ENCODE data around the gene SPAG7.

The SPAG7 gene

DNA sequence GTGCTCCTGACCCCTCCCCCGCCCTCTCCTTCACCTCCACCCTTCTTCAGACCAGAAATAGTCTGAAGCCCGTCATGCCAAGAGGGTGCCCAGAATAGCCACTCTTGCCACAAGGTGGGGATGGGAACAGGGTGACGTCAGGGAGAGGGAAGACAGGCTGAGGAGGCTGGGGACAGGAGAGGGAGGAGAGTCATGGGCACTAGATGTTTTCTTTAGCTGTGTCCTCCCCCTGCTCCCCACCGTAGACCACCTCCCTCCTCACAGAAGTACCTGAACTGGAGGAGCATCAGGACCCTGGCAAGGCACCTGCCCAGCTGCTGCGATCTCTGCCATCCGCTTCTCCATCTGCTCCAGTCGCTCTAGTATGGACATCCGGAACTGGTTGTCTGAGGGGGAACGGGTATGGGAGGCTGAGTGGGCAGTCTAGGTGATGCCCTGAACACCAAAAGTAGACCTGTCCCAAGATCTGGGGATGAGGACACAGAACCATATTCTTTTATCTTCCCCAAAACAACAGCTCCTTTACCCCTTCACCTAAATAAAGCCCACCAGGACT lies 6.6 kb upstream of the SPAG7 start:
- DNase-seq, result no peak

DNA sequence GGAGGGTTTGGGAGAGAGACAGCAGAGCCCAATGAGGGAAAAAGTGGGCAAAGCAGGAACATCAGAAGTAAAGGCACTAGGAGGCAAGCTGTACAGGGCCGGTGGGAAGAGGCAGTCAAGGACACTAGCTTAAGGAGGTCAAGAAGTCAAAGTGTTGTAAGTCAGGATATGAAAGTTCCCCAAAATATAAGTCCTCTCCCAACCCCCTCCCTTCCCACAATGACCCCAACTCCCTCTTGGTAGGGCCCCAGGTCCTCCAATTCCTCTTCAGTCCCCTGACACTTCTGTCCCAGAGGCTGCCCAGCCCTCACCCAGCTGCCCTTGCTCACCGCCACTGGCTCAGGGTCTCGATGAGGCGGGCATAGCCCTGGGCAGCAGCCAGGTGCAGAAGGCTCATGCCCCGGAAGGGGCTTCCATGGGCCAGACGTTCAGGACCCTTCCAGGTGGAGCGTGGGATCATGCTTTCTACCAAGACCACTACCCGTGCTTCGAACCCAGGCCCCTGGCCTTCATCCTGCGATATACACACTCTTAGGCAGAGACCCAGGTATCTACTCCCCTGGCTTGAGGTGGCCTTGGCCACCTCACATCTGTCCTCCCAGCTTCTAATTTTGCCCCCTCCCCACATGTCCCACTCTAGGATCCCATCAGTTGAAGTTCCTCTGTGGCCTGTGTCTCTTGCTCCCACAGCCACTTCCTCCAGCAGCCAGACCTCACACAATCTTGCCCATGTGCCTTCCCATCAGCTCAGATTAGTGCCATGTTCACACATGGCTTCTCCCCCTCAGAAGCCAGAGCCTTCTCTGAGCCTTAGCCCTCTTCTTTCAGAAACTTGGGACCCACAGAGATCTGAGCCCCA lies 5.9 kb upstream of the SPAG7 start:
- no peak for DNase-seq

DNA sequence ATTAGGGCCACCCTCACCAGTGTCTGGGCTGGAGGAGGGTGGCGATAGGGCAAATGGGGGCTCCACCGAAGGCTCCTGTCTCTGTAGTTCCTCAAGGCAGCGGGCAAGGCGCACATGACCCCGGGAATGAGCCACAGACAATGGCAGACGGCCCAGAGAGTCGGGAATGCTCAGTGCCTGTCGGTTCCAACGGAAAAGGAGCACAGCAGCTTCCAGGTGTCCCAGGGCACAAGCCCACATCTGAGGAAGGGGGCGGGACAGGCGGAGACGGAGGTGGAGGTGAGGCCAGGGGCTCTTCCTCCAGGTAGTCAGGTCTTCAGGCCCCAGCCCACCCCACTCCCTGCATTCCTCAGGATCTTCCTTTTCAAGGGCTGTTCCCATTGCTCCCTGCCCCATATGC lies 5.1 kb upstream of the SPAG7 start:
- no peak for DNase-seq

DNA sequence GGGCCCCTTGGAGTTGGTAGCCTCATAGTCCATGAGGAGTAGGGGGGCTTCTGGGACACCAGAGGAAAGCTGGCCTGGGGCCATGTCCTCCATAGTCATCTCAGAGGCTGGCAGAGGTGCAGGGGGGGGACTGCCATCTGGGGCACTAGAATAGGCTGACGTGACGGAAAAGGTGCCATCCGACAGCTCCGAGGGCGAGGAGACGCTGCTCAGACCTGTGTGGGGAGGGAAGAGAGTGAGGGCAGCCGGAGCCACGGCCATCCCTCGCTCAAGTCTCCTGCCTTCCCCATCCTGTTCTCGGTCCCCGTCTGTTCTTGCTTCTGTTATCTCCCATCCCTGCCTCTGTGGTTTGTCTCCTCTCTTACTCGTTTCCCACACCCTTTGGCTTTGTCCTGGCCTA lies 4.7 kb upstream of the SPAG7 start:
- no peak for DNase-seq

DNA sequence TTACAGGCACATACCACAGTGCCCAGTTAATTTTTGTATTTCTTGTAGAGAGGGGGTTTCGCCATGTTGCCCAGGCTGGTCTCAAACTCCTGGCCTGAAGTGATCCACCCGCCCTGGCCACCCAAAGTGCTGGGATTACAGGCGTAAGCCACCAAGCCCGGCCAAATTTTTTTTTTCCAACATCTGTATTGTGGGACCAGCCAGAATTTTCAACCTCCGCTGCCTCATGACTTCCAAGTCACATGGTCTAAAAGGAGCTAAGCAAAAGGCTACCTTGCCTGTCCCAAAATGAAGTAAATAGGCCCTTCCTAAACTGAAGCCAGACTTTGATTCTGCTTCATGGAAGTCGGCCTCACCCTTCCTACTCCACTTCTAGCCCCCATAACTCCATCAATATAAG lies 4.2 kb upstream of the SPAG7 start:
- DNase-seq, result no peak

DNA sequence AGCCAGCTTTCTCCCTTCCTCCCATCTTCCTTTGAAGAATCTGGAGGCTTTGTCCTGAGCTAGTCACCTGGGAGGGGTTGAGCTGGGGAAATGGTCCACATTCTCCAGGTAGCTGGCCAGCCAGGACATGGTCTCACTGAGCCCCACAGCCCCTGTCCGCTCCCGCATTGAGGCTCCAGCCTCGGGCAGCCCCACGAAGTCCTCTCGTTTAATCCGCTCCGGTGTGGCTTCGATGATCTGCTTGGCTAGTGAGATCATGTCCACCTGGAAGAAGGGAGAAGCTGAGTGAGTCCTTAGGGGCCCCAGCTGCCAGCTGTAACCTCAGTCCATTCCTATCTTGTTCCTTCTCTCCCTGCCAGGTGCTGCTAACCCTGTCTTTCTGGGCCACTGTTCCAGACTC lies 2.7 kb upstream of the SPAG7 start:
- no peak for DNase-seq

DNA sequence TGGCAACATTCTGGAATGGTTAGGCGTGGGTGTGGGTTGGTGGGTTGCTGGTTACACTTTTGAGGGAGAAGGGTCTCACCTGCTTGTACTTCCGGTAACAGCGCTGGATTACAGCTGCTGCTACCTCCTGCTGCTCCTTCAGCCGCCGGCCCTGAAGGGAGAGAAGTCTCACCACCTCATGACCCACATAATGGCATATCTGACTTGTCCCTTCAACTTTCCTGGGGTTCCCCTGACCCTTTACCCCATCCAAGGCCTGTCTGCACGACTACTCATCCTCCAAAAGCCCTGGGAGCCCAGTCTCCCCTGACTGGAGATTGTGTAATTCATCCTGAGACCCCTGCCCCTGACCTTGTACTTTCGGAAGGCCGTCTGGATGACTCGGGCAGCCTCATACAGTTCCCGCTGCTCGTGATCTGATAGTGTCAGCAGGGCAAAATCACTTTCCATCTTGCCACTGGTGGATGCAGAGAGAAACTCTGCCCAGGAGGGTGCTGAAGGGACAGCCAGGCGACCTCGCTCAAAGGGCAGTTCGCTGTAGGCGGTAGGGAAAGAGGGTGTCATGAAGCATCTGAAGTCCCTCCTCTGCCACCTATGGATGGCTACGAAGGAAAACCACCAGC lies 2.0 kb upstream of the SPAG7 start:
- DNase-seq, result peak in 1 of 2 donors; percentile 36

DNA sequence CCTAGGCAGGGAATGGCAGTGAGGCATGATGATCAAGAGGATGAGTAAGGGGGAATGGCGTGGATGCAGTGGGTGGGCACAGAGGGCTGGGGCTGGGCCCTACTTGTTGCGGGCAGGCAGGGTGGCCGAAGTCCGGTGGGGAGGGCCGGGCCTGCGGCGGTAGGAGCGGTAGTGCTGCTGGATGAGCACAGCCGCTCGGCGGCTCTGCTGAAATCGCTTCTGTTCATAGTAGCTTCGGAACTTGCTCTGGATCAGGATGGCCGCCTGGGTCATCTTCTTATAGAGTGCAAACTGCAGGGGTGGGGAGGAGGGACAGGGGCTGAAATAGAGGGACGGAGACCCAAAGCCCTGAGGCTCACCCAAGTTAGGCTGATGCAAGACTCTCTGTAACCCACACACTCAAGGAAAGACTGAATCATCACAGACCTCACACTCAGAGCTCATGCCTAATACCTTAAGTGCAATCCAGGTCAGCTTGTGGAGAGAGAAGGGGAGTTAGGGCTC lies 1.5 kb upstream of the SPAG7 start:
- peak; percentile 46 to 52 for DNase-seq

DNA sequence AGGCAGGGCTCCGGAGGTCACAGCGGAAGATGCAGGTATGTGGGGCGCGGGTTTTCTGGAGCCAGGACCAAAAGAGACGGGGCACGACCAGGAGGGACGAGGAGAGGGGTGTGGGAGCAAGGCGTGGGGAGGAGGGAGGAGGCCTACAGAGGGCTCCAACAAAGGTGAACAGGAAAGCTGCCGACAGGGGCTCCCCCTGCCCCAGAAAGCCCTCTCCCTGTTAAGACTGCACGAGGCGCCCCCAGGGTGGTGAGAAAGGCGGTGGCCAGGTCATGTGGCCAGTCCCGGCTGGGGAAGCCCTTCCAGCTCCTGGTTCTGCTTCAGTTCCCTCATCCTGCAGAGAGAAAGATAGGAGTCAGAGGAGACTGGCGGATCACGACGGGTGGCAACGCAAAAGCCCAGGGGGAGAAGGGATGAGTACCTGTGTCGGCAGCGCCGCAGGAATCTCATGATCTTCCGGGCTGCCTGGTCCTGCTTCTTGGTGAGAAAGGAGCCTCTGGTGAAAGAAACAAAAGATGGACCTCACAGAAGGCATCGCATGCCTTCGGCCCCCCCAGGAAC lies 949 bp upstream of the SPAG7 start:
- DNase-seq, result no peak

DNA sequence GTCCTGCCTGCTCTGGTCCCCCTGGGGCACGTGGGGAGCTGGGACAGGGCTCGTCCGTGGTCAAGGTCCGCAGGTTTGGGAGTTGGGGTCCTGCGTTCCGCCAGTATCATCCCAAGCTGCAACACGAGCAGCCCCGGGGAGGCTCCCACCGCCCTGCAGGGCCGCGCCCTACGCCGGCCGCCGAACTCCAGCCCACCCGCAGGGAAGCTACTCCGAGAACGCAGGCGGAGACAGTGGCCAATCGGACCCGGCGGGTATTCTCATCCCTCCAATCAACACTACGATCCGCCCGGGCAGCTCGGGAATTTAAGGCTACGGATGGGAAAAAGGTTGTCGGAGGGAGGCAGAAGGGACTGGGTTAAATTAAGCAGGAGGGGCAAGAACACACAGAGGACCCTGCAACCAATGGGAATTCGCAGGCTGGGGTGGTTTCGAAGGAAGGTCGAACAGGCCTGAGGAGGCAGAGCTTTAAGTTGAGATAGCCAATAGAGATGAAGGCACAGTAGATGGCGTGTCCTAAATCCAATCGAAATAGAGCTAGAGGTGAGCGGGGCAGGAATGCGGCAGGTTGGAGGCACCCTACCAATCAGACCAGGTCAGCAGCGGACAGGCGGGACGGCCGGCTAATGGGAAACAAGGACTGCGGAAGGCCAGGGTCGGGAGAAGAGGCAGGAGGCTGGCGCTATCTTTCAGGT lies 626 bp downstream of the SPAG7 start:
- DNase-seq, result peak; percentile 79 to 84

DNA sequence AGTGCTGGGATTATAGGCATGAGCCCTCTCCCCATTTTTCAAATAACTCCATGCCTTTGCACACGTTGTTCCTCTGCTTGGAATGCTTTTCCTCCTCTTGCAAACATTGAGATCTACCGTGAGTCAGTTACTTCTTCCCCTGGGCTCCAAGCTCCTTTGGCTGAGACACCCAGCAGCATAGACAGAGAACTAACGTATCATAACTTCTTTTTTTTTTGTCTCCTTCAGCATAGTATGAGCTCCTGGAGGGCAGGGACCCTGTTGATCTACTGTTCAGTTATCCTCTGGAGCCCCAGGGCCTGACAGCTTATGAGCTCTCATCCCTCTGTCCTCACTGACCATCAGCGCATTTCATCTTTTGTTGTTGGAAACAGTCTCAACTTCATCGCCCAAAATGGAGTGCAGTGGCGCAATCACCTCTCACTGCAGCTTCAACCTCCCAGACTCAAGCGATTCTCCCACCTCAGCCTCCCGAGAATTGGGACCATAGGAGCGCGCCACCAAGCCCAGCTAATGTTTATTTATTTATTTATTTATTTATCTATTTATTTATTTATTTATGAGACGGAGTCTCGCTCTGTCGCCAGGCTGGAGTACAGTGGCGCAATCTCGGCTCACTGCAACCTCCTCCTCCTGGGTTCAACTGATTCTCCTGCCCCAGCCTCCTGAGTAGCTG lies 2.2 kb downstream of the SPAG7 start:
- DNase-seq, result no peak

DNA sequence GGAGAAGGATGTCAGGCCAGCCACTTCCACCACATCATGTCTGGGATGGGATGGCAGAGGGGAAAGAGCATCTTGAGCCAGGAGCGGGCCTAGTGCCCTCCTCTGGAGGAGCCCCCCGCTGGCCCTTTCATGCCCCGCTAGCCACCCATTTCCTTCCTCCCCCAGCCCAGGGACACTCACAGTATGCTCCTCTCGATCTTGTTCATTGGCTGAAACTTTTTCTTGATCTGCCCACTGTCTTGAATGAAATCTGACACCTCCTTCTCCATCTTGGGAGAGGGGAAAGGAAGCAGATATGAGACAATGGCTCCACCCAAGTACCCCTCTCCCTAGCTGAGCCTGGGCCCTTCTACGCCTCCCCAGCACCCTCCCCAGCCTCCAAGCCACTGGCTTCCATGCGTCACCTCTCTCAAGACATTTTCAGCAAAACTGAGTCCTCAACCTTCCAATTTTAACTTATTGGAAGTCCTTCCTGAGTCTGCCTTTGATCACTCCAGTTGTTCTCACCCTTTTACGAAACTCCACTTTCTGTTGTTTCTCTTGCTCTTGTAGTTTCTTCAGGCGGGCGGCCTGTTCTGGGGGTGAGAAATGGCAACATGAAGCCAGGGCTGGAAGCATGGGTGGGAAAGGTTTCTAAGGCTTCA lies 7.2 kb downstream of the SPAG7 start:
- no peak for DNase-seq

DNA sequence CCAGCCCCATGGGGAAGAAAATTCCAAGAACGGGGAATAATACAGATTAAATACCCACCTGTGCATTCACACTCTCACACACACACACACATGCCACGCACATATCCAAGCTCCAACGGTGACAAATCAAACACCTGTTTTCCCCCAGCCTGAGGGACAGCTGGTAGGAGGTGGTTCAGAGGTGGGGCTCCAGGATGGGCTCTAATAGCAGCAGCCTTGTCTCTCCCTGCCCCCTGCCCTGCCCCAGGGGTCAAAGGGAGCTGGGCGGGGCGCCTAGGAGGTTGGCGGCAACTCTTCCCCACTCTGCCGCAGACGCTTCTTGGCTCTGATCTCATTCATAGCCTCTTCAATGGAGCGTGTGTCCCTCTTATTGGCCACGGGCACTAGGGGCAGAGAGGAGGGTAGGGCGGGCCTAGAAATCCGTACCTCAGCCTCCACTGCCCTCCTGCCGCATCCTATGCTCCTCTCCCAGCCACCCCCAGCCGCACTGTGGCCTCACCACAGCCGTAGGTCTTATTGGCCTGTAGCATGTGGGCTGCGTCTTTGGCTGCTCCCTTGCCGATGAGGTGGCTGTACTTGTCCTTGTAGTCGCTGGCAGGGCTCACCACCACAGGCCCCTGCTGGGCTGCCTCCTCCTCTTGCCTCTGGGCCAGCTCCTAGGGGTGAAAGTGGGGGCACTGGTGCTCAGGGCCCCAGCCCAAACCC lies 8.2 kb downstream of the SPAG7 start:
- no peak for DNase-seq

DNA sequence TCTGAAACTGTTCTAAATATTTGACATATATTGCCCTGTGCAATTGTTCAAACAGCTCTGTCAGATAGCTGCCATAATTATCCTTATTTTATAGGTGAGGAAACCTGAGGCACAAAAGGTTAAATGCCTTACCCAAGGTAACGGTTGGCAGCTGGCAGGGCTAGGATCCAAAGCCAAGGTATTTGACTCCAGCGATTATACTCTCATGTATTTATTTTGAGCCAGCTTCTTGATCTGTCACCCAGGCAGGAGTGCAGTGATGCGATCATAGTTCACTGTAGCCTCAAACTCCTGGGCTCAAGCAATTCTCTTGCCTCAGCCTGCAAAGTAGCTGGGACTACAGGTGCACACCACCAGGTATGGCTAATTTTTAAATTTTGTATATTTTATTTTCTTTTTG lies 9.5 kb downstream of the SPAG7 start:
- DNase-seq, result no peak

DNA sequence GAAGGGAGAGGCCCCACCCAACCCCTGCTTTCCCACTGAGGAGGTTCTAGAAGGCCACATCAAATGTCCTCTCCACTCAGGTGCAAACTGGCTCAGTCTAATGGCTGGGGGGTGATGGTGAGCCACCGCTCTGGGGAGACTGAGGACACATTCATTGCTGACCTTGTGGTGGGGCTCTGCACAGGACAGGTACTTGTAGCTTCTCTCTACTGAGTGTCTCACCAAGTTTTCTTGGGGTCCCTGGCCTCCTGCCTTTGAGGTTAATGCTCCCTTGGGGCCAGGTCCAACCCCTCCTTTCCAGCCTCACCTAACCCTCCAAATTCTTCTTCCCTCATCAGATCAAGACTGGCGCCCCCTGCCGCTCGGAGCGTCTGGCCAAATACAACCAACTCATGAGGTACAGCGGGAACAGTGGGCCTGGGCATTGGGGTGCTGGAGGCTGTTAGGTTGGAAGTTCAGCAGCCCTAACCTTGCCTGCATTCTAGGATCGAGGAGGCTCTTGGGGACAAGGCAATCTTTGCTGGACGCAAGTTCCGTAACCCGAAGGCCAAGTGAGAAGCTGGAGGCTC lies 11.0 kb downstream of the SPAG7 start:
- peak in 1 of 2 donors; percentile 49 for DNase-seq

DNA sequence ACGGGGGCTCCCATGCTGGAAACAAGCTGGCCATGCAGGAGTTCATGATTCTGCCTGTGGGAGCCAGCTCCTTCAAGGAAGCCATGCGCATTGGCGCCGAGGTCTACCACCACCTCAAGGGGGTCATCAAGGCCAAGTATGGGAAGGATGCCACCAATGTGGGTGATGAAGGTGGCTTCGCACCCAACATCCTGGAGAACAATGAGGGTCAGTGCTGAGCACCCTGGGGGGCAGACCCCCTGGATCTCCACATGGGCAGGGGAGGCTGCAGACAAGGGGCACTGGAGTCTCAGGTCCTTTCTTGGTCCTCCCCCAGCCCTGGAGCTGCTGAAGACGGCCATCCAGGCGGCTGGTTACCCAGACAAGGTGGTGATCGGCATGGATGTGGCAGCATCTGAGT lies 12.5 kb downstream of the SPAG7 start:
- DNase-seq, result no peak

DNA sequence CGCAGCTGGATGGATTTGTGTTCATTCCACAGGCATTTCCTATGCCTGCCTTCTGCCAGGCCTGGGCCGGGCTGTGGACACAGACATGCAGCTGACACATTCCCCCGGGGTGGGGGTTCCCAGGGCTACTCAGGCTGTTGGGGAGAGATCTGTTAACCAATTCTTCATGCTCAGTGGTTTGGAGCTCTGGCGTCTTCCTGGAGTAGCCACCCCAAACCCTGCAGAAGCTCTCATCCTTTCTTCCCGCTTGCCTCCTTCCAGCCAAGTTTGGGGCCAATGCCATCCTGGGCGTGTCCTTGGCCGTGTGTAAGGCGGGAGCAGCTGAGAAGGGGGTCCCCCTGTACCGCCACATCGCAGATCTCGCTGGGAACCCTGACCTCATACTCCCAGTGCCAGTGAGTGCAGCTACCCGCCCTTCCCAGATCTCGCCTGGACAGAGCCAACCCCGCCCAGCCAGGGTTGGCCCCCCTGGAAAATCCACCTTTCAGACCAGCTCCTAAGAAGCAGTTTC lies 14.1 kb downstream of the SPAG7 start:
- DNase-seq, result no peak

DNA sequence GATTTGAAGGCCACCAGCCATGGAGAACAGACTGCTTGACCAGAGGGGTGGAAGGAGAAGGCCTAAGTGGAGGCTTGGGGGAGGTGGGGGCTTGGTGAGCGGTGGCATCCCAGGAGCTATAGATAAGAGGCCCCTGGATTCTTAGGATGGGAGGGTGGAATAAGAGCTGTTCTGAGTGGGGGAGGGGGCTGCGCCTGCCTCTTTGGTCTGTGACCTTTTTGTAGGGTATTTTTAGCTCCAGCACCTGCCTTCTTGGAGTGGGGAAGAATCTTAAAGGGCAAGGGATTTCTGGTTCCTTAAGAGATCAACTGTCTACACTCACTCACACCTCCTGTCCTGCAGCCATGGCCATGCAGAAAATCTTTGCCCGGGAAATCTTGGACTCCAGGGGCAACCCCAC lies 16.1 kb downstream of the SPAG7 start:
- no peak for DNase-seq

DNA sequence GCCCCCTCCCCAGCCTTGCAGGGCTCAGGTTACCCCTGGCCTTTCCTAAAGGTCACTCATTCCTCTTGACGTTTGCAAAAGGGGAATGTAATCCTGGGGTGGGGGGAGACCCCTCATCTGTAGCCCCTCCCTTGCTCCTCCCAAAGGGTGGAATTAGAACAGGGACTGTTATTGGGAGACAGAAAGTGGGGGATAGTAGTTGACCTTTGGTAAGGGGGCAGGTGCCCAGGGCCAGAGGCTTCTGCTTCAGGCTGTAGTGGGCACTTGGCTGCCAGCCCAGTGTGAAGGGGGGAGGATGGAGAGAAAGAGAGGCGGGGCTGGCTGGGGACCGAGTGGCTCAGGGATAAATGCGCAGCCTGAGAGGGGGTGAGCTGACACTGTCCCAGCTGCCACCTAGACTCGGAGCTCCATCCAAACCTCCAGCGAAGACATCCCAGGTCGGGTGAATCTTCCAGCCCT lies 16.8 kb downstream of the SPAG7 start, which contains the start of gene ENO3:
TSS of gene ENO3 (plus strand) at position 374 of the 459 bp plus-strand sequence. CDS start 711 bp downstream, outside the sequence.
- no peak for DNase-seq

DNA sequence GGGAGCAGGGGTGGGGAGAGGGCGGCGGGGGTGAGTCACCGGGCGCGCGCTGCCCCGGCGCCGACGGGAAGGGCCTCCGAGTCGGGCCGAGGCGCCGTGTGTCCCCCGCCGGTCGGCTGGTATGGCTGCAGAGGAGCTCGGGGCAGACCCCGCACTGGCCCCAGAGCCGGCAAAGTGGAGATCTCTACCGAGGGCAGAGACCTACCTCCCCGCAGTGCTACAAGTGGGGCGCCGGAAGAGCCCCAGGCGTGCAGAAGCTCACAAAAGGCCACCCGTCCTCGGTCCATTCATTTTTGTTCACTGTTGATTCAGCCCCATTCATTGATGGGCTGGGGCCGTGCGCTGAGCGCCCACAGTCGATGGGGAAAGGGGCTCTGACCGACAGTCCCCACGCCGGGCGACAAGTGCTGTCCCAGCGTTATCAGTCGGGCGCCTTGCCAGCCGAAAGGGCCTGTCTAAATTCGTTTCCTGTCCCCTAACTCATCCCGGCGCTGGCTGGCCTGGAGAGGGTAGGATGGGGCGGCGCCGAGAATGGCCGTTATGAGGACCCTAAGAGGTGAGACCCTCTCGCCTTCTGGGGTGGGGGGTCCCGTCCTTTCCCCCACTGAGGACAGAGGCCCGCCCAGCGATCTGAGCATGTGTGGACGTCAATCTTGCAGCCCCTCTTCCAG lies 17.4 kb downstream of the SPAG7 start:
- DNase-seq, result no peak
